ENCODE measurements around the gene CNNM2.
"Not testable (repeated sequence)": the region's sequence is repeated elsewhere in the genome, so short reads cannot be mapped to it uniquely, and the experiment has no call there.

The CNNM2 gene

DNA sequence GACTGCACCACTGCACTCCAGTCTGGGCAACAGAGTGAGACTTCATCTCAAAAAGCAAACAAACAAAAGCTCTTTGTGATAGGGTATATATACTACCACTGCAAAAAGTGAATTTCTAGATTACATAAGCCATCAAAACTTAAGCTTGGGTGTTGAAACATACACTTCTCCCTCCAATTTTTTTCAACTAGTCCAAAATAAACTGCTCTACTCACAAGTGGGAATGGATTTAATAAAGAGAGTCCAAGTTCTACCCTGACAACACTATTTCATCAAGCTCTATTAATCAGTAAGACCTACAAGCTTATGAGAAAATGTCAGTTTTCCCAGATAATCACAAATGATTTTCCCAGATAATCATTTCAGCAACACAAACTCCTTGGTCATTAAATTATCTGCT lies 192.3 kb downstream of the CNNM2 start:
- DNase-seq (ENCODE audit: low read depth): no peak

GRCh38 chr10:103111031-103111917 lies 193.2 kb downstream of the CNNM2 start:
- DNase-seq (ENCODE audit: low read depth): no peak

GRCh38 chr10:103111918-103112877 lies 194.1 kb downstream of the CNNM2 start:
- no peak for DNase-seq (ENCODE audit: low read depth)

- DNase-seq (ENCODE audit: low read depth): no peak
Observed at GRCh38 chr10:103114876-103115275, 196.8 kb downstream of the CNNM2 start.

GRCh38 chr10:103117247-103117646 lies 199.2 kb downstream of the CNNM2 start:
- DNase-seq (ENCODE audit: low read depth): no peak

GRCh38 chr10:103120546-103120945 lies 202.5 kb downstream of the CNNM2 start:
- DNase-seq (ENCODE audit: low read depth): no peak

- DNase-seq (ENCODE audit: low read depth): no peak
Observed at GRCh38 chr10:103120977-103121735, 203.1 kb downstream of the CNNM2 start.

- no peak for DNase-seq (ENCODE audit: low read depth)
Observed at GRCh38 chr10:103123282-103124024, 205.4 kb downstream of the CNNM2 start.

DNA sequence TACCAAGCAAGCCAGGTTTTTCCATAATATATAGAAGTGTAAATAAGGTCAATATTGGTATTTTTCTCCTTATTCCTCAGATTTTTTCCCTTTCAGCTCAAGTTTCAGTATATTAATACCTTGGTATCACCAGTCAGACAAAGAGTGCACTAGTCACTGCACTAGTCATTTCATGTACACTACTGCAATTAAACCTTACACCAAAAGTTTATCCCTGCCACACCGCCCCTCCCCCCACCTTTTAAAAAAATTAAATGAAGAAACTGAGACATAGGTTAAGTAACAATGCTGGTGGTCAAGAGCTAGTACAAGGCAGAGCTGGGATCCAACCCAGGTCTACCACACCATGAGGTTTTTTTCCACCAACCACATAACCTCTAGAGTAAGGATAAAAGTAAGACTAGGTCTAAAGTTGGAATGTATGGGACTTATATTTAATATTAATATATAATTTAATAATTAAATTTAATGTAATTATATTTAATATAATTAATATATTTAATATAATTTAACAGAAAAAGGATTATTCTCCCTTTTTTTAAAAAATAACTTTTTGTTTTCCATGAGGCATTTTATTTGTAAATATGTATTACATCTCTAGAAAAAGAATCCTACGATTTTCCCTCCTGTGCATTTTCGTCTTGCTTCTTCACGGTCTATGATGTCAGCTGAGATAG lies 206.5 kb downstream of the CNNM2 start:
- no peak for DNase-seq (ENCODE audit: low read depth)

GRCh38 chr10:103125323-103126267 lies 207.5 kb downstream of the CNNM2 start:
- DNase-seq (ENCODE audit: low read depth): no peak

DNA sequence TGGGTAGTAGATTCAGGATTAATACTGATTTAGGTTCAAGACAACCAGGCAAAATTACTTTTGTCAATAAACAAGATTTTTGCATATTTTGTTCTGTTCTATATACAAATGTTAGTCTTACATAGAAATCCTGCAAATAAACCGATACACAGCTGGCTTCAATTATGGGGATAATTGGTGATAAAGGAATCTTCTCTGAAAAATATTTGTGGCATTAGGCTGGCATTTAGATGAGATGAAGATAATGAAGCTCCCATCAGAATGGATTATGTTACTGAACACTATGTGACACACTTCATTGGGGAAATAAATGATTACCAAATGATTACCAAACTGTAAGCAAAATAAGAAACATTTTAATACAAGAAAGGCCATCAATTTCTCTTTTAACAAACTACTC lies 209.1 kb downstream of the CNNM2 start:
- DNase-seq (ENCODE audit: low read depth): no peak

DNA sequence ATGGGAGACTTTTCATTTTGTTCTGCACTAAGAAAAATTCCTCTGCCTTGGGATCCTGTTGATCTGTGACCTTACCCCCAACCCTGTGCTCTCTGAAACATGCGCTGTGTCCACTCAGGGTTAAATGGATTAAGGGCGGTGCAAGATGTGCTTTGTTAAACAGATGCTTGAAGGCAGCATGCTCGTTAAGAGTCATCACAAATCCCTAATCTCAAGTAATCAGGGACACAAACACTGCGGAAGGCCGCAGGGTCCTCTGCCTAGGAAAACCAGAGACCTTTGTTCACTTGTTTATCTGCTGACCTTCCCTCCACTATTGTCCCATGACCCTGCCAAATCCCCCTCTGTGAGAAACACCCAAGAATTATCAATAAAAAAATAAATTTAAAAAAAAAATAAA lies 212.1 kb downstream of the CNNM2 start:
- DNase-seq (ENCODE audit: low read depth): not testable (repeated sequence)

DNA sequence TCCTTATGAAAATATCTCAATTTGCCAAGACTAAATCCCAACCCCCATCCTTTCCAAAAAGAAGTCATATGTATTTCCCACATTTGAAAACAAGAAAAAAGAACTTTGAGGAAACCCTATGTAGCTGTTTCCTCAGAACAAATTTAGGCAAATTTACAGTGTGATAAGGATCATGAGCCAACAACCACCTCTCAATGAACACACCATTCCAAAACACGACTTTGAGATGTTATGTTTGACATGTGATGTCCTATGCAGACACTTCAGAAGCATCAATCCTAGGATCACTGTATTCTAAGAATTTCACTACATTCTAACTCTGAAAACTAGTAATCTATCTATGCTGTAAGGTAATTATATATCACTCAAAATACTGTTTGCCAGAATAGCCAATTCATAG lies 212.8 kb downstream of the CNNM2 start:
- no peak for DNase-seq (ENCODE audit: low read depth)

DNA sequence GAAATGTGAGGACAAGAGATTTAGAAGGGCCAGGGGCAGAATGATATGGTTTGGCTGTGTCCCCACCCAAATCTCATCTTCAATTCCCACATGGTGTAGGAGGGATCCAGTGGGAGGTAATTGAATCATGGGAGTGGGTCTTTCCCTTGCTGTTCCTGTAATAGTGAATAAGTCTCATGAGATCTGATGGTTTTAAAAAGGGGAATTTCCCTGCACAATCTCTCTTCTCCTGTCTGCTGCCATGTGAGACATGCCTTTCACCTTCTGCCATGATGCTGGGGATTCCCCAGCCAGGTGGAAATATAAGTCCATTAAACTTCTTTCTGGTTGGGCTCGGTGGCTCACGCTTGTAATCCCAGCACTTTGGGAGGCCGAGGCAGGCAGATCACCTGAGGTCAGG lies 217.1 kb downstream of the CNNM2 start:
- not testable (repeated sequence) for DNase-seq (ENCODE audit: low read depth)

DNA sequence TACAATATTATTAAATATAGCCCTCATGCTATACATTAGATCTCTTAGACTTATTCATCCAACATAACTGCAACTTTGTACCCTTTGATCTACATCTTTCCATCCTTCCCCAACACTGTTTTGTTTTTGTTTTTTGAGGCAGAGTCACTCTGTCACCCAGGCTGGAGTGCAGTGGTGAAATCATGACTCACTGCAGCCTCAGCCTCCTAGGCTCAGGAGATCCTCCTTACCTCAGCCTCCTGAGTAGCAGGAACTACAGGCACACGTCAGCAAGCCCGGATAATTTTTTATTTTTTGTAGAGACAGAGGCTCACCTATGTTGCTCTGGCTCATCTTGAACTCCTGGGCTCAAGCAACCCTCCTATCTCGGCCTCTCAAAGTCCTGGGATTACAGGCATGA lies 221.7 kb downstream of the CNNM2 start:
- DNase-seq (ENCODE audit: low read depth): no peak

Data from stimulated activated CD8-positive, alpha-beta memory T cell treated with anti-CD3 and anti-CD28 coated beads, Interleukin-15, amount 100 ng/mL, for 24 hours (primary cell).